Transverse colon (tissue), 4 donors: ENCODE measurements around the gene RNASEL. TPM values are rescaled to one million over a fixed set of nuclear protein-coding genes. Genes with fewer than 3 reads are reported as not detected.

Source experiments
- DNase-seq: peaks from one replicate; pipeline ENCODE4 v3.0.0-alpha.2; 2019
- H3K27ac ChIP-seq, 4 donors: fragments of 200-600 bp; sonication (generic); 2 replicates each; pipeline ENCODE4 v1.5.1; 2016 to 2018; ENCODE audit warnings: inconsistent platforms in 4 of 4
- H3K27me3 ChIP-seq: fragments of 200-600 bp; sonication (generic); 2 replicates; pipeline ENCODE4 v1.5.1; 2017; ENCODE audit warnings: inconsistent platforms
- H3K36me3 ChIP-seq, 4 donors: fragments of 200-600 bp; sonication (generic); 2 replicates each; pipeline ENCODE4 v1.5.1; 2017 to 2019; ENCODE audit warnings: inconsistent platforms in 4 of 4
- H3K4me1 ChIP-seq, 4 donors: fragments of 200-600 bp; sonication (generic); 2 replicates each; pipeline ENCODE4 v1.5.1; 2017 to 2020; ENCODE audit warnings: inconsistent platforms in 4 of 4
- H3K4me3 ChIP-seq, 4 donors: fragments of 200-600 bp; sonication (generic); 1 replicate in 1 of 4; 2 replicates in 3 of 4; pipeline versions ENCODE4 v1.5.1 to v1.6.1; 2017 to 2019; ENCODE audit warnings: inconsistent platforms in 4 of 4
- H3K9me3 ChIP-seq, 2 donors: fragments of 200-600 bp; sonication (generic); 2 replicates each; pipeline ENCODE4 v1.5.1; 2017 to 2019; ENCODE audit warnings: inconsistent platforms in 2 of 2
- EP300 ChIP-seq: sonication (generic); formaldehyde crosslinking; IDR thresholded peaks from one replicate; pipeline ENCODE4 v1.6.1; 2017; ENCODE audit warnings: antibody characterized with exemption, low read depth
- POLR2A ChIP-seq: fragments of 450-650 bp; IDR thresholded peaks from one replicate; pipeline ENCODE4 v1.6.1; 2016; ENCODE audit warnings: antibody characterized with exemption, mild to moderate bottlenecking, moderate library complexity
- POLR2AphosphoS5 ChIP-seq, 3 donors: sonication (generic); formaldehyde crosslinking; IDR thresholded peaks; one replicate each; pipeline ENCODE4 v1.6.1; 2016; ENCODE audit warnings: antibody characterized with exemption in 3 of 3
- WGBS, 2 donors: methylation state at CpG; one replicate each; pipeline ENCODE4 v1.1.5; 2018; ENCODE audit warnings: low coverage in 1 of 2; 5-methylcytosine and 5-hydroxymethylcytosine counted together
- in situ Hi-C, 4 donors: fragments of 200-750 bp; cut with MboI; loops; one replicate each; pipeline versions ENCODE4 v1.15.0 to v1.15.1; 2017; ENCODE audit warnings: low sequenced_read_pairs in 3 of 4, low pct_ligation_motif_present in 1 of 4, low pct_unique_long_range_greater_than_20kb in 1 of 4
- intact Hi-C: fragments of 100-400 bp; cut with DNase I; formaldehyde crosslinking; loops from one replicate; pipeline ENCODE4 v1.15.1; 2023; ENCODE audit warnings: low total_unique reads
- total RNA-seq, 4 donors: library from RNA; depleted of rRNA; stranded (reverse); fragments of >200 nt; gene quantifications; one replicate each; pipeline ENCODE4 v1.1.0, GENCODE V29; 2016
- TF ChIP-seq, protein P1 (sequence below), 5 experiments: fragments of 200-600 bp in 3 of 5; fragments of 450-650 bp in 2 of 5; sonication (generic) in 3 of 5; IDR thresholded peaks; 1 replicate in 2 of 5; 2 replicates in 3 of 5; pipeline ENCODE4 v1.5.1; 2016 to 2017; ENCODE audit warnings: antibody characterized with exemption in 5 of 5, inconsistent platforms in 3 of 5, mild to moderate bottlenecking in 2 of 5, moderate library complexity in 1 of 5

RNASEL gene
- total RNA-seq, 4 donors from 2014 or later: 9.0 to 19.9 (median 15.4) TPM

DNA sequence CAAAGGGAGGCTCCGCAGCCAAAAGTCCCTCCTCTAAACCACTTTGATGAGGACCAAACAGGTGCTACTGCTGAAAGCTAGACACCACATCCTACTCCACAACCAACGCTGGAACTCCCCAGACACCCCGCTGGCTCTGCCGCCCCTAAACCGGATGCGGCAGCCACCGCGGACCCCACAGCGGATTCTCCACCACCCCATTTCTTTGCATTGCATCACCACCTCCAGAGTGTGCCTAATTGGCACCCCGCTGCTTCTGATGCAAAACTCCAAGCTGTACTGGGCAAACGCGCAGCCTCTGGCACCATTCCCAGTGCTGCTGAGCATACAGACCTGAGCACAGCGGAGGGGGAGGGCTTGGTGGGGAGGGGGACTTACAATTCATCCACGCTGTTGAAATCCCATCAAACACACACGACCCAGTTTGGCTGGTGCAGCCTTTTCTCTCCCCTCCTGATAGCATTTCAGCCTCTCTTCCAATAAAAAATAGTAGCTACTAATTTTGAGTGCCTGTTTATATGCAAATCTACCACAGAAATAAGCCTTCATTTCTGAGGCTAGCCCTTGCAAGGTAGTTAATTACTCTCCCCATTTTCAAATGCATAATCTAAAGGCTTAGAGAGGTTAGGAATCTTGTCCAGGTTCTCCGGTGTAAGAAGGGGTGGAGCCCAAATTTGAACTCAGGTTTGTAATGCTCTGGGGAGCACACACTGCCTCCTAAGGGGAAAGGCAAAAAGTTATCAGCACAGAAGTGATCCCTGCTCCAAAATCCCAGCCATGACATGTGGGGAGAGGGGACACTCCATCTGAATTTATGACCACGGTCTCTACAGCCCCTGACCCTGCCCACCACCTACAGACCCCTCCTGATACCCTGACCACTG, 27.3 kb upstream of the RNASEL start:
- H3K36me3 ChIP-seq: no peaks in the 10 kb centered on the region
- peak overlapping the region; percentile 77 to 88 (median 82) for H3K27ac ChIP-seq
- peak; percentile 66 for DNase-seq
- no peaks in the 10 kb centered on the region for H3K9me3 ChIP-seq
- H3K4me1 ChIP-seq: peaks cover 0 to 34% (median 24%) of the 10 kb centered on the region in 4 donors
- H3K4me3 ChIP-seq: peak overlapping the region in 1 of 4 donors; percentile 52
- intact Hi-C loops (loop anchor here (2.0 kb wide), 1 partner anchor 14 kb away; no protein-coding TSS in a partner anchor), in situ Hi-C loops (no loop called here)
- 6% methylated on average over 17 of the region's 17 CpGs; no CpG with 5 or more reads in 1 of the 2 donors for WGBS, 2 donors
- TF ChIP-seq POLR2A: no peak
- TF ChIP-seq, protein P1, sequence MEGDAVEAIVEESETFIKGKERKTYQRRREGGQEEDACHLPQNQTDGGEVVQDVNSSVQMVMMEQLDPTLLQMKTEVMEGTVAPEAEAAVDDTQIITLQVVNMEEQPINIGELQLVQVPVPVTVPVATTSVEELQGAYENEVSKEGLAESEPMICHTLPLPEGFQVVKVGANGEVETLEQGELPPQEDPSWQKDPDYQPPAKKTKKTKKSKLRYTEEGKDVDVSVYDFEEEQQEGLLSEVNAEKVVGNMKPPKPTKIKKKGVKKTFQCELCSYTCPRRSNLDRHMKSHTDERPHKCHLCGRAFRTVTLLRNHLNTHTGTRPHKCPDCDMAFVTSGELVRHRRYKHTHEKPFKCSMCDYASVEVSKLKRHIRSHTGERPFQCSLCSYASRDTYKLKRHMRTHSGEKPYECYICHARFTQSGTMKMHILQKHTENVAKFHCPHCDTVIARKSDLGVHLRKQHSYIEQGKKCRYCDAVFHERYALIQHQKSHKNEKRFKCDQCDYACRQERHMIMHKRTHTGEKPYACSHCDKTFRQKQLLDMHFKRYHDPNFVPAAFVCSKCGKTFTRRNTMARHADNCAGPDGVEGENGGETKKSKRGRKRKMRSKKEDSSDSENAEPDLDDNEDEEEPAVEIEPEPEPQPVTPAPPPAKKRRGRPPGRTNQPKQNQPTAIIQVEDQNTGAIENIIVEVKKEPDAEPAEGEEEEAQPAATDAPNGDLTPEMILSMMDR (IDR thresholded peaks at IDR 0.05): no peak
- no peak for TF ChIP-seq EP300
- no peak for TF ChIP-seq POLR2AphosphoS5 (IDR thresholded peaks at IDR 0.05)
- peaks cover 34% of the 10 kb centered on the region for H3K27me3 ChIP-seq

DNA sequence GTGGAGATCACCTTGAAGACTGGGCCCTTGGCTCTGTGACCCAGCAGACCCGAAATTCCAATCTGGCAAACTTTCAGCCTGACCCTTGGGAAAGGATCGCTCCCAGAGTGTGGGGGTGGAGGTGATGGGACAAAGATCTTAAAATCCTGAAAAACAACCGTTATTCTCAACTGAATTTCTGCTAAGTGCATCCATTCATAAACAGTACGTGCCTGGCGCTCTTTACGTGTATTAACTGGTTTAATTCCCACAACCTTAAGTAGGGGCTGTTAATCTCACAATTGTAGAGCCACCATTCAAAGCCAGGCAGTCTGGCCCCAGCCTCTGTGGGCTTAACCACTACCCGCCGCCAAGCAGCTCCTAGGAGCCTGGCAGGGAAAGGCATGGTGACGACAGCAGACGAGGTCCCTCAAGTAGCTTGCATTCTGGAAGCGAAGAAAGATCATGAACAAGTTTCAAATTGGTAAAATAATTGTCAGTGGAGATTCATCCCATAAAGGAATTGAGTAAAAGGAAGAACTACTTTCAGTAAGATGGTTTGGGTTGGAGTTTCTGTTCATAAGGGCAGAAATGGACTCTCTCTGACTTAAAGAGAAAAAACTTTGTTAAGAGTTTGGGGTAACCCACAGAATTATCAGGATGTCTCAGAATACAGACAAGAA, 26.5 kb upstream of the RNASEL start:
- TF ChIP-seq POLR2A (no peak), POLR2AphosphoS5 (IDR thresholded peaks at IDR 0.05) (no peak), EP300 (no peak)
- TF ChIP-seq, protein P1 (IDR thresholded peaks at IDR 0.05): no peak
- in situ Hi-C loops (no loop called here), intact Hi-C loops (loop anchor here (2.0 kb wide), 1 partner anchor 13 kb away; no protein-coding TSS in a partner anchor)
- WGBS, 2 donors: 33% methylated on average over 6 to 11 of the region's 11 CpGs
- DNase-seq: no peak
- Histone ChIP-seq H3K4me3 (peak overlapping the region in 3 of 4 donors; percentile 32 to 52 (median 38)), H3K27ac (peak overlapping the region; percentile 77 to 88 (median 82)), H3K4me1 (peaks cover 0 to 34% (median 24%) of the 10 kb centered on the region in 4 donors), H3K27me3 (peaks cover 34% of the 10 kb centered on the region), H3K36me3 (no peaks in the 10 kb centered on the region), H3K9me3 (no peaks in the 10 kb centered on the region)

DNA sequence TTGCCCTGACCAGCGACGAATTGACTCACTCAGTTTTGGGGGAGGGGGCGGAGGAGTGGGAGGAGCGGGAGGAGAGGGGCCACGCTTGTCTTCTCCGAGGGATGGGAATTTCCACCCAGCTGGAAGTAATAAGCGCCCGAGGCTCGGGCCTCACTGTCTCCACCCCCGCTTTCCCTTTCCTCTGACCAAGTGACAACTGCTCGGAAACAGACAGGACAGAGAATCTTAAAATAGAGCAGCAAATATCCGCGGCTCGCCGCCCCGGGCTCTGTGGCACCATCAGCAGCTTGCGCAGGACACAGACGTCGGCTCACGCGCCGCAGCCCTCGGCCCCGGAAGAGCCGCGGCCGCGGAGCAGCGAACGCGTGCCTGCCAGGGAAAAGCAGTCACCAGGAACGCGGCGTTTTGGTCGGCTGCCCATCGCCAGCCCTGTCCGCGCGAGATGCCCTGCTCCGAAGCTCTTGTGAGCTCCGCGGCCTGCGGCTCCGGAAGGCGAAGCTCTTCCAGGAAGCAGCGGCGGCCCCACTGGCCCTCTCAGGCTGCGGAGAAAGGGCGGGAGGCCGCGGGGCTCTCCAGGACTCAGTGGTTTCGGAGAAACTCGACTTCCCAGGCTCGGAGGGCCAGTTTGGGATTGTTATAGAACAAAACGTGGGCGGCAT, 25.9 kb upstream of the RNASEL start:
- Histone ChIP-seq H3K9me3 (no peaks in the 10 kb centered on the region), H3K27ac (peak overlapping the region; percentile 77 to 88 (median 82)), H3K4me3 (peak overlapping the region; percentile 27 to 52 (median 35)), H3K27me3 (peaks cover 34% of the 10 kb centered on the region), H3K4me1 (peaks cover 0 to 34% (median 24%) of the 10 kb centered on the region in 4 donors), H3K36me3 (no peaks in the 10 kb centered on the region)
- DNase-seq: peak; percentile 72
- intact Hi-C loops (no loop called here), in situ Hi-C loops (no loop called here)
- TF ChIP-seq POLR2A: peak; percentile 14
- no peak for TF ChIP-seq EP300
- TF ChIP-seq POLR2AphosphoS5 (IDR thresholded peaks at IDR 0.05): peak; percentile 52 to 67 (median 64)
- TF ChIP-seq, protein P1 (IDR thresholded peaks at IDR 0.05): no peak
- 0% methylated on average over 5 to 38 of the region's 56 CpGs for WGBS, 2 donors
